SK-N-SH treated with all-trans-retinoic acid at 6 μM for 48 hours (cell line): ENCODE measurements around the gene EN1.

Source experiments
- ATAC-seq: fragments of 200-7000 bp; cut with Tn5 transposase; 3 replicates; pipeline ENCODE4 v1.9.1; 2020; ENCODE audit warnings: mild to moderate bottlenecking, moderate library complexity
- BACH2 ChIP-seq: fragments of 250-450 bp; sonication (Bioruptor Pico); IDR thresholded peaks from 2 replicates; pipeline ENCODE4 v1.9.0; 2021; ENCODE audit warnings: mild to moderate bottlenecking, borderline replicate concordance
- CSDC2 ChIP-seq: fragments of 250-450 bp; sonication (Bioruptor Pico); IDR thresholded peaks from 2 replicates; pipeline ENCODE4 v1.5.0; 2020; ENCODE audit warnings: mild to moderate bottlenecking, moderate library complexity
- ESRRG ChIP-seq: fragments of 250-450 bp; sonication (Bioruptor Pico); IDR thresholded peaks from 2 replicates; pipeline ENCODE4 v1.6.1; 2021; ENCODE audit warnings: mild to moderate bottlenecking
- GLIS3 ChIP-seq: fragments of 250-450 bp; sonication (Bioruptor Pico); IDR thresholded peaks from 2 replicates; pipeline ENCODE4 v1.5.0; 2020; ENCODE audit warnings: mild to moderate bottlenecking, moderate library complexity
- ISL1 ChIP-seq: fragments of 250-450 bp; sonication (Bioruptor Pico); IDR thresholded peaks from 2 replicates; pipeline ENCODE4 v2.1.2; 2022; ENCODE audit warnings: mild to moderate bottlenecking, moderate library complexity
- OSR1 ChIP-seq: fragments of 250-450 bp; sonication (Bioruptor Pico); IDR thresholded peaks from 2 replicates; pipeline ENCODE4 v1.8.0; 2022; ENCODE audit warnings: moderate library complexity, mild to moderate bottlenecking, inconsistent platforms
- PPARA ChIP-seq: fragments of 250-450 bp; sonication (Bioruptor Pico); IDR thresholded peaks from 2 replicates; pipeline ENCODE4 v1.5.0; 2020; ENCODE audit warnings: mild to moderate bottlenecking, borderline replicate concordance
- RARB ChIP-seq: fragments of 250-450 bp; sonication (Bioruptor Pico); IDR thresholded peaks from 2 replicates; pipeline ENCODE4 v1.8.0; 2021; ENCODE audit warnings: mild to moderate bottlenecking, moderate library complexity
- SNAI2 ChIP-seq: fragments of 250-450 bp; sonication (Bioruptor Pico); IDR thresholded peaks from 2 replicates; pipeline ENCODE4 v1.5.0; 2020; ENCODE audit warnings: mild to moderate bottlenecking, moderate library complexity
- TCF4 ChIP-seq: fragments of 250-450 bp; sonication (Bioruptor Pico); IDR thresholded peaks from 2 replicates; pipeline ENCODE4 v1.8.0; 2021; ENCODE audit warnings: mild to moderate bottlenecking, moderate library complexity, borderline replicate concordance
- TOX ChIP-seq: fragments of 250-450 bp; sonication (Bioruptor Pico); IDR thresholded peaks from 2 replicates; pipeline ENCODE4 v1.8.0; 2021; ENCODE audit warnings: mild to moderate bottlenecking, moderate library complexity, borderline replicate concordance
- ZC3H10 ChIP-seq: fragments of 250-450 bp; sonication (Bioruptor Pico); IDR thresholded peaks from 2 replicates; pipeline ENCODE4 v1.5.1; 2021; ENCODE audit warnings: mild to moderate bottlenecking, moderate library complexity
- ZFP3 ChIP-seq: fragments of 250-450 bp; sonication (Bioruptor Pico); IDR thresholded peaks from 2 replicates; pipeline ENCODE4 v1.5.0; 2020; ENCODE audit warnings: mild to moderate bottlenecking, moderate library complexity
- ZFP30 ChIP-seq: fragments of 450-650 bp; formaldehyde crosslinking; IDR thresholded peaks from 2 replicates; pipeline ENCODE4 v1.5.0; 2022; ENCODE audit warnings: mild to moderate bottlenecking, moderate library complexity
- ZNF565 ChIP-seq: fragments of 450-650 bp; formaldehyde crosslinking; conservative IDR thresholded peaks from 2 replicates; pipeline ENCODE4 v1.5.0; 2020; ENCODE audit warnings: low read depth, mild to moderate bottlenecking, moderate library complexity
- ZNF70 ChIP-seq: fragments of 450-650 bp; formaldehyde crosslinking; IDR thresholded peaks from 2 replicates; pipeline ENCODE4 v1.5.0; 2020; ENCODE audit warnings: mild to moderate bottlenecking, moderate library complexity
- ZNF8 ChIP-seq: fragments of 450-650 bp; formaldehyde crosslinking; IDR thresholded peaks from 2 replicates; pipeline ENCODE4 v1.5.0; 2020; ENCODE audit warnings: mild to moderate bottlenecking, moderate library complexity
- TF ChIP-seq, protein P1 (sequence below): fragments of 250-450 bp; sonication (Bioruptor Pico); IDR thresholded peaks from 2 replicates; pipeline ENCODE4 v1.8.0; 2020; ENCODE audit warnings: mild to moderate bottlenecking, moderate library complexity, borderline replicate concordance
- TF ChIP-seq, protein P2 (sequence below): fragments of 250-450 bp; sonication (Bioruptor Pico); IDR thresholded peaks from 2 replicates; pipeline ENCODE4 v1.5.1; 2020; ENCODE audit warnings: low read depth, mild to moderate bottlenecking, moderate library complexity
- TF ChIP-seq, protein P3 (sequence below): fragments of 250-450 bp; sonication (Bioruptor Pico); IDR thresholded peaks from 2 replicates; pipeline ENCODE4 v1.8.0; 2021; ENCODE audit warnings: low read depth, mild to moderate bottlenecking, moderate library complexity, borderline replicate concordance
- TF ChIP-seq, protein P4 (sequence below): fragments of 250-450 bp; sonication (Bioruptor Pico); IDR thresholded peaks from 2 replicates; pipeline ENCODE4 v1.5.0; 2020; ENCODE audit warnings: mild to moderate bottlenecking, moderate library complexity
- TF ChIP-seq, protein P5 (sequence below): fragments of 250-450 bp; sonication (Bioruptor Pico); IDR thresholded peaks from 2 replicates; pipeline ENCODE4 v1.5.1; 2021; ENCODE audit warnings: mild to moderate bottlenecking, moderate library complexity

The EN1 gene

DNA sequence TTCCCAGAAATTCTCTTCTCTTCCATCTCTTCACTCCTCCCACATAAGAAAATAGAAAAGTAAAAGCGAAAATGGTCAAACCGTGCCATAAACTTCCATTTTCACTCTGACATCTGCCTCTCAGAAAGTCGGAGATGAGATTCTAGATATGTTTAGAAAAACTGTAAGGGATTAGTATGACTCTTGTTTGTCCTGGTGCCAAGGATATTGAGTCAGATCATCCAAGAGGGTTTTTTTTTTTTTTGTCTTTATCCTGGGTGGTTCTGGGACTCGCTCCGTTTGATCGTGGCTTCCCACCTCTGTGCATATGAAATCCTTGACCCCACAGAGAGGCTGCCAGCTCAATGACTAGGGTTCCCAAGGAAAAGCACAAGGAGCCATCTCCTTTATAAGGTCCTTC is 17.3 kb downstream of the EN1 start:
- ATAC-seq, result no peak
- TF ChIP-seq ZNF8 (CRISPR knock-in tag) (no peak), OSR1 (CRISPR knock-in tag) (no peak), ESRRG (CRISPR knock-in tag) (no peak), BACH2 (no peak), PPARA (no peak)
- TF ChIP-seq, protein P1, sequence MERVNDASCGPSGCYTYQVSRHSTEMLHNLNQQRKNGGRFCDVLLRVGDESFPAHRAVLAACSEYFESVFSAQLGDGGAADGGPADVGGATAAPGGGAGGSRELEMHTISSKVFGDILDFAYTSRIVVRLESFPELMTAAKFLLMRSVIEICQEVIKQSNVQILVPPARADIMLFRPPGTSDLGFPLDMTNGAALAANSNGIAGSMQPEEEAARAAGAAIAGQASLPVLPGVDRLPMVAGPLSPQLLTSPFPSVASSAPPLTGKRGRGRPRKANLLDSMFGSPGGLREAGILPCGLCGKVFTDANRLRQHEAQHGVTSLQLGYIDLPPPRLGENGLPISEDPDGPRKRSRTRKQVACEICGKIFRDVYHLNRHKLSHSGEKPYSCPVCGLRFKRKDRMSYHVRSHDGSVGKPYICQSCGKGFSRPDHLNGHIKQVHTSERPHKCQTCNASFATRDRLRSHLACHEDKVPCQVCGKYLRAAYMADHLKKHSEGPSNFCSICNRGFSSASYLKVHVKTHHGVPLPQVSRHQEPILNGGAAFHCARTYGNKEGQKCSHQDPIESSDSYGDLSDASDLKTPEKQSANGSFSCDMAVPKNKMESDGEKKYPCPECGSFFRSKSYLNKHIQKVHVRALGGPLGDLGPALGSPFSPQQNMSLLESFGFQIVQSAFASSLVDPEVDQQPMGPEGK (CRISPR knock-in tag), result no peak

DNA sequence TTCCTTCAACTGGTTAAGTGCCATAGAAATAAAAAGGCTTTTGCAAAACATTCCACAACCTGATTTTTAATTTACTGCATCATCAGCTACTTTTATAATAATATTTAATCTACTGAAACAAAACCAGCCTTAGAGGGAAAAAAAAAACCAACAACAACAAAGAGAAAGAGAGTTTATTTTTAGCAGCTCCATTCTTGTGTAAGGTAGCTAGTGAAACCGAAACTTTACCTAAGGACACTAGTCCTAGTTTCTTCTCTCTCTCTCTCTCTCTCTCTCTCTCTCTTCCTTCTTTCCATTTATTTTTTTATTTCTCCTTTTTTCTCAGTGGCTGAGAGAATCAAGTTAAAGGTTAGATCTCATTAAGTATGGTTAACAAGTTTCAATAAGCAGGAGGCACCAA is 21.4 kb downstream of the EN1 start:
- no peak for ATAC-seq
- no peak for TF ChIP-seq TCF4 (CRISPR knock-in tag)
- no peak for TF ChIP-seq ZFP3
- TF ChIP-seq, protein P2, sequence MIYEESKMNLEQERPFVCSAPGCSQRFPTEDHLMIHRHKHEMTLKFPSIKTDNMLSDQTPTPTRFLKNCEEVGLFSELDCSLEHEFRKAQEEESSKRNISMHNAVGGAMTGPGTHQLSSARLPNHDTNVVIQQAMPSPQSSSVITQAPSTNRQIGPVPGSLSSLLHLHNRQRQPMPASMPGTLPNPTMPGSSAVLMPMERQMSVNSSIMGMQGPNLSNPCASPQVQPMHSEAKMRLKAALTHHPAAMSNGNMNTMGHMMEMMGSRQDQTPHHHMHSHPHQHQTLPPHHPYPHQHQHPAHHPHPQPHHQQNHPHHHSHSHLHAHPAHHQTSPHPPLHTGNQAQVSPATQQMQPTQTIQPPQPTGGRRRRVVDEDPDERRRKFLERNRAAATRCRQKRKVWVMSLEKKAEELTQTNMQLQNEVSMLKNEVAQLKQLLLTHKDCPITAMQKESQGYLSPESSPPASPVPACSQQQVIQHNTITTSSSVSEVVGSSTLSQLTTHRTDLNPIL (CRISPR knock-in tag), result no peak
- no peak for TF ChIP-seq ZC3H10 (CRISPR knock-in tag)
- TF ChIP-seq SNAI2 (CRISPR knock-in tag), result no peak
- TF ChIP-seq PPARA, result no peak
- no peak for TF ChIP-seq BACH2
- no peak for TF ChIP-seq ZNF8 (CRISPR knock-in tag)
- TF ChIP-seq ESRRG (CRISPR knock-in tag), result no peak
- TF ChIP-seq ZFP30 (CRISPR knock-in tag), result no peak
- no peak for TF ChIP-seq TOX (CRISPR knock-in tag)
- TF ChIP-seq OSR1 (CRISPR knock-in tag), result no peak
- TF ChIP-seq ZNF70 (CRISPR knock-in tag), result no peak
- TF ChIP-seq ISL1 (CRISPR knock-in tag), result no peak
- TF ChIP-seq, protein P1 (CRISPR knock-in tag), result no peak
- TF ChIP-seq, protein P3, sequence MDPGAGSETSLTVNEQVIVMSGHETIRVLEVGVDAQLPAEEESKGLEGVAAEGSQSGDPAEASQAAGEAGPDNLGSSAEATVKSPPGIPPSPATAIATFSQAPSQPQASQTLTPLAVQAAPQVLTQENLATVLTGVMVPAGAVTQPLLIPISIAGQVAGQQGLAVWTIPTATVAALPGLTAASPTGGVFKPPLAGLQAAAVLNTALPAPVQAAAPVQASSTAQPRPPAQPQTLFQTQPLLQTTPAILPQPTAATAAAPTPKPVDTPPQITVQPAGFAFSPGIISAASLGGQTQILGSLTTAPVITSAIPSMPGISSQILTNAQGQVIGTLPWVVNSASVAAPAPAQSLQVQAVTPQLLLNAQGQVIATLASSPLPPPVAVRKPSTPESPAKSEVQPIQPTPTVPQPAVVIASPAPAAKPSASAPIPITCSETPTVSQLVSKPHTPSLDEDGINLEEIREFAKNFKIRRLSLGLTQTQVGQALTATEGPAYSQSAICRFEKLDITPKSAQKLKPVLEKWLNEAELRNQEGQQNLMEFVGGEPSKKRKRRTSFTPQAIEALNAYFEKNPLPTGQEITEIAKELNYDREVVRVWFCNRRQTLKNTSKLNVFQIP, result no peak

DNA sequence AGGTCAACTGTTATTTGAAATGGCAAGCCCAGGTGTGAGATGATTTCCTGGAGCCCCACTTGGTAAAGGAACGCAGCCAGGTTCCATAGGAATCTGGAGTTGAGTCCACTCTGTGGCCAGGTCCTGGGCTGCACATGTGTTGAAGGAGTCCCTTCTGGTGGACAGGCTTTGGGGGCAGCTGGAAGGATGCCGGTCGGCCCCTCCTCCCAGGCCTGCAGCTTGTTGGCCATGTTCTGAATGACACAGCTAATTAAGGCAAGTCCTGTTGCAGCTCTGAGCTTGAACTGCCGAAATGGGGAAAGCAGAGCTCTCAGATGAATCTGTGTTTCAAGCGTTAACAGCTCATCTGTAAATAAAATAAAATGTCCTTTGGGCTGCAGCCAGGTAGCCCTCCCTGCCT is 23.8 kb downstream of the EN1 start:
- TF ChIP-seq ZNF70 (CRISPR knock-in tag) (no peak), ZNF8 (CRISPR knock-in tag) (no peak), SNAI2 (CRISPR knock-in tag) (no peak), ZNF565 (no peak), PPARA (no peak), TCF4 (CRISPR knock-in tag) (no peak), CSDC2 (CRISPR knock-in tag) (no peak), GLIS3 (CRISPR knock-in tag) (no peak), TOX (CRISPR knock-in tag) (no peak), BACH2 (no peak), ZC3H10 (CRISPR knock-in tag) (no peak), ESRRG (CRISPR knock-in tag) (no peak), OSR1 (CRISPR knock-in tag) (no peak), ZFP3 (no peak), RARB (CRISPR knock-in tag) (no peak), ZFP30 (CRISPR knock-in tag) (no peak)
- TF ChIP-seq, protein P4, sequence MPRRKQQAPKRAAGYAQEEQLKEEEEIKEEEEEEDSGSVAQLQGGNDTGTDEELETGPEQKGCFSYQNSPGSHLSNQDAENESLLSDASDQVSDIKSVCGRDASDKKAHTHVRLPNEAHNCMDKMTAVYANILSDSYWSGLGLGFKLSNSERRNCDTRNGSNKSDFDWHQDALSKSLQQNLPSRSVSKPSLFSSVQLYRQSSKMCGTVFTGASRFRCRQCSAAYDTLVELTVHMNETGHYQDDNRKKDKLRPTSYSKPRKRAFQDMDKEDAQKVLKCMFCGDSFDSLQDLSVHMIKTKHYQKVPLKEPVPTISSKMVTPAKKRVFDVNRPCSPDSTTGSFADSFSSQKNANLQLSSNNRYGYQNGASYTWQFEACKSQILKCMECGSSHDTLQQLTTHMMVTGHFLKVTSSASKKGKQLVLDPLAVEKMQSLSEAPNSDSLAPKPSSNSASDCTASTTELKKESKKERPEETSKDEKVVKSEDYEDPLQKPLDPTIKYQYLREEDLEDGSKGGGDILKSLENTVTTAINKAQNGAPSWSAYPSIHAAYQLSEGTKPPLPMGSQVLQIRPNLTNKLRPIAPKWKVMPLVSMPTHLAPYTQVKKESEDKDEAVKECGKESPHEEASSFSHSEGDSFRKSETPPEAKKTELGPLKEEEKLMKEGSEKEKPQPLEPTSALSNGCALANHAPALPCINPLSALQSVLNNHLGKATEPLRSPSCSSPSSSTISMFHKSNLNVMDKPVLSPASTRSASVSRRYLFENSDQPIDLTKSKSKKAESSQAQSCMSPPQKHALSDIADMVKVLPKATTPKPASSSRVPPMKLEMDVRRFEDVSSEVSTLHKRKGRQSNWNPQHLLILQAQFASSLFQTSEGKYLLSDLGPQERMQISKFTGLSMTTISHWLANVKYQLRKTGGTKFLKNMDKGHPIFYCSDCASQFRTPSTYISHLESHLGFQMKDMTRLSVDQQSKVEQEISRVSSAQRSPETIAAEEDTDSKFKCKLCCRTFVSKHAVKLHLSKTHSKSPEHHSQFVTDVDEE, result no peak
- TF ChIP-seq, protein P1 (CRISPR knock-in tag), result no peak
- TF ChIP-seq, protein P3, result no peak
- TF ChIP-seq, protein P5, sequence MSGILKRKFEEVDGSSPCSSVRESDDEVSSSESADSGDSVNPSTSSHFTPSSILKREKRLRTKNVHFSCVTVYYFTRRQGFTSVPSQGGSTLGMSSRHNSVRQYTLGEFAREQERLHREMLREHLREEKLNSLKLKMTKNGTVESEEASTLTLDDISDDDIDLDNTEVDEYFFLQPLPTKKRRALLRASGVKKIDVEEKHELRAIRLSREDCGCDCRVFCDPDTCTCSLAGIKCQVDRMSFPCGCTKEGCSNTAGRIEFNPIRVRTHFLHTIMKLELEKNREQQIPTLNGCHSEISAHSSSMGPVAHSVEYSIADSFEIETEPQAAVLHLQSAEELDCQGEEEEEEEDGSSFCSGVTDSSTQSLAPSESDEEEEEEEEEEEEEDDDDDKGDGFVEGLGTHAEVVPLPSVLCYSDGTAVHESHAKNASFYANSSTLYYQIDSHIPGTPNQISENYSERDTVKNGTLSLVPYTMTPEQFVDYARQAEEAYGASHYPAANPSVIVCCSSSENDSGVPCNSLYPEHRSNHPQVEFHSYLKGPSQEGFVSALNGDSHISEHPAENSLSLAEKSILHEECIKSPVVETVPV, result no peak
- ATAC-seq, result no peak
